ENCODE results near the gene PMM2.

The PMM2 gene

GRCh38 chr16:8851761-8852403, 54.2 kb downstream of the PMM2 start:
- DNase-seq (ENCODE audit: low spot score): no peak

GRCh38 chr16:8852534-8852933, 54.9 kb downstream of the PMM2 start:
- DNase-seq (ENCODE audit: low spot score): no peak

- no peak for DNase-seq (ENCODE audit: low spot score)
Observed at GRCh38 chr16:8853150-8853549, 55.5 kb downstream of the PMM2 start.

DNA sequence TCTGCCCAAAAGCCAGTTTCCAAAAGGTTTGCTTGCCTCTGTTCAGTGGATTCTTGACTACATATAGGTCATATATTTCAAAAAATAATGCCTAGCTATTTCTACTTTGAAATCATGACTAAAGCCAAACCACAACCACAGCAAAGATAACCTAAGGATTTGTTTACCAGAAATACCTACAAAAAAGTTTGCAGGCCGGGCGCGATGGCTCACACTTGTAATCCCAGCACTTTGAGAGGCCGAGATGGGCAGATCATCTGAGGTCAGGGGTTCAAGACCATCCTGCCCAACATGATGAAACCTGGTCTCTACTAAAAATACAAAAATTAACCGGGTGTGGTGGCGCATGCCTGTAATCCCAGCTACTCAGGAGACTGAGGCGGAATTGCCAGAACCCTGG, 56.0 kb downstream of the PMM2 start:
- DNase-seq (ENCODE audit: low spot score): no peak

DNA sequence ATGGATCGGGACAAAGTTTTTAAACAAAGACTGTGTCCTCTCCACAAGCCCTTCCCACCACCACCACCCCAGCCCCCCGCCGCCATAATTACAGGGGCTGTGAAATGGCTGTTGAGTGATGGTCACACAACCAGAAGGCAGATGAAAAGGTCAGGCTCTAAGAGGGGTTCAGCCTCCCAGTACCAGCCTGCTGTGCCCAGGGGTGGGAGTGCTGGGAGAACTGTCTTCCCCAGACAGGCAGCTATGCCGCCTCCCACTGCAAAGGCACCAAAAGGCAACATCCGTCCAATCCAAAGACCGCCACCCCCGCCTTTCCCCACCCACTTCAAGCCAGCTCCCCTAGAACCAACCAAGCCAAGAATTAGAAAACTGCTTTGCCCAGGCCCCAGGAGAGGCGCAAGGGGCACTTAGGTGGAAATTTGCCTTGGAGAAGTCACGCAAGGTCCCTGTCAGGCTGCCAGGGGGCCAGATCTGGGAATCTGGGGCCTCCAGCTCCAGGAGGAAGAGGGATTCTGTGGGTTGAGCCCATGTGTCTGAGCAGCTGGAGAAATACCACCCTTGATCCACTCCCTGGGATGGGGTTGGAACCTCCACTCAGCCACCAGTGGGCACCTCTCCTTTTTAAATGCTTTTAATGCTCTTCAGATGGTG, 56.8 kb downstream of the PMM2 start:
- no peak for DNase-seq (ENCODE audit: low spot score)

- no peak for DNase-seq (ENCODE audit: low spot score)
Observed at GRCh38 chr16:8855051-8855786, 57.6 kb downstream of the PMM2 start.

DNA sequence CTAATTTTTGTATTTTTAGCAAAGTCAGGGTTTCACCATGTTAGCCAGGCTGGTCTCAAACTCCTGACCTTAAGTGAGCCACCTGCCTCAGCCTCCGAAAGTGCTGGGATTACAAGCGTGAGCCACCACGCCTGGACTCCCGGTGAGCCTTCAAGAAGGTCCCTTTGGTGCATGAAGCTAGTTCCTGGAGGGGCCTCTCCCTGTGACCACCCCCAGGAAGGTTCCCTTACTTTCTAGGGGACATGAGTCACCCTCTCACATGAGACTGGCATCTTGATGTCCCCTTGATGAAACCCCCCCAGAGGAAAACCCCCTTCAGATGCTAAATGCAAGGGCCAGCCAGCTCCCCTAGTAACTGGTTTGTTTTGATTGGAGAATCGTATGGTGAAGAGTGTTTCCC, 58.3 kb downstream of the PMM2 start:
- DNase-seq (ENCODE audit: low spot score): no peak

DNA sequence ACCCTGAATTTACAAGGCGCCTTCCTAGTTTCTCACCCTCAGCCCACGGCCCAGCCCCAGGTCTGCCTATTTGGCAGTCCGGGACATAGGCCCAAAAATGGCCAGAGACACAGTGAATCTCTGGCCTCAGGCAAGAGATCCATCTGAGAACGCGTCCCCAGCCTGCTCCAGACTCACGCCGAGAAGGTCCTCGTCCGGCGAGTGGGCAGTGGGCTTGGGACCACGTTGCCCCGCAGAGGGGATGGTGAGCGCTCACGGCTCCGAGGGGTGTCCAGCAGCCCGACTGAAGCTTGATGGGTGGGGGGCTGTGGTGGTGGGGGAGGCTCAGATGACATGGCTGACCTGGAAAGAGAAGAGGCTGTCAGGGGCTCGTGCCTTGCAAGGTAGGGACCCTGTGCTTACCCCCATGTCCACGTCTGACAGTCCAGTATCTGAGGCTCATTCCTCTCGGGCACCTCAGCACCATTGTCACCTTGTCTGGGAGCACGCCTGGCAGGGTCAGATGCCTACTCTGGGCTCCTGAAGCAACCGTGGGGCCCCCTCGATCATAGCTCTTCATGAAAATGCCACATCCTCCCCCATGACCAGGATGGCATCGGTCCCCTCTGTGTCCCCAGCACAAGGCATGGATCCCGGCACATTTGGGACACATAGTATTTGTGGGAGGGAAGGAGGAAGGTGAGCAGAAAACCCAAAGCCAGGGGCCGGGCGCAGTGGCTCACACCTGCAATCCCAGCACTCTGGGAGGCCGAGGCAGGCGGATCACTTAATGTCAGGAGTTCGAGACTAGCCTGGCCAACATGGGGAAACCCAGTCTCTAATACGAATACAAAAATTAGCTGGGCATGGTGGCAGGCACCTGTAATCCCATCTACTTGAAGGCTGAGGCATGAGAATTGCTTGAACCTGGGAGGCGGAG, 61.6 kb downstream of the PMM2 start:
- no peak for DNase-seq (ENCODE audit: low spot score)

DNA sequence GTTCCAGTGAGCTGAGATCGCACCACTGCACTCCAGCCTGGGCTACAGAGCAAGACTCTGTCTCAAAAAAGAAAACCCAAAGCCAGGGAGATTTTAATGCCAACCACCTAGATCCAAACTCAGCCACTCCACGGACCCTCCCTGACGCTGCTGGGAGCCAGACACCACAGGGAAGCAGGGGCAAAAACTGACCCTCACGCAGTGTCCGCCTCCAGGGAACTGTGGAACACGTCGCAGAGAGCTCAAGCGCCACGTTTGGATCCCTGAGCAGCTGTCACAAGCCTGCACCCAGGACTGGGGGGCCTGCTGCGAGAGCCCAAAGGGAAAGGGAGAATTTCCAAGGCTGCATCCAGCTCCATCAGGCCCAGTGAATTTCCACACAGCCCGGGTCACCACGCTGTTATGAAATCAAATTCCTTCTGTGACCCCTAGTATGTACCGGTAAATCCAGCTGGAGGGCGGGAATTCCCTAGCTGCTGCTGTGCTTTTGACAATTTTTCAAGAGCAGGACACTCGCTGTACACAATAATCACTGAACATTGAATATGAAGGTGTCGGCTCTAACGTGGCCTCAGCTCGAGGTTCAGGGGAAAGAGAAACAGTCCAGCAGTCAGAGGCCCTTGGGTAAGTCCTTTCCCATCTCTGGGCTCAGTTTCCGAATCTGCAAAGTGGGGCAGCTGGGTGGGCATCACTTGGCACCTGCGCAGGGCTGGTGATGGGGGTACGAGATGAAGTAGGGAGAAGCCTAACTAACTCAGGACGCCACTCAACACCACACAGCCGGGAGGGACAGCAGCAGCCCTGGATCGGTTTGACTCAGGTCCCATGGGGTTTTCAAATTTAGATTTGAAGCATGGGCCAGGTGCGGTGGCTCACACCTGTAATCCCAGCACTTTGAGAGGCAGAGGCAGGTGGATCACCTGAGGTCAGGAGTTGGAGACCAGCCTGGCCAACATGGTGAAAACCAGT, 62.6 kb downstream of the PMM2 start:
- no peak for DNase-seq (ENCODE audit: low spot score)

DNA sequence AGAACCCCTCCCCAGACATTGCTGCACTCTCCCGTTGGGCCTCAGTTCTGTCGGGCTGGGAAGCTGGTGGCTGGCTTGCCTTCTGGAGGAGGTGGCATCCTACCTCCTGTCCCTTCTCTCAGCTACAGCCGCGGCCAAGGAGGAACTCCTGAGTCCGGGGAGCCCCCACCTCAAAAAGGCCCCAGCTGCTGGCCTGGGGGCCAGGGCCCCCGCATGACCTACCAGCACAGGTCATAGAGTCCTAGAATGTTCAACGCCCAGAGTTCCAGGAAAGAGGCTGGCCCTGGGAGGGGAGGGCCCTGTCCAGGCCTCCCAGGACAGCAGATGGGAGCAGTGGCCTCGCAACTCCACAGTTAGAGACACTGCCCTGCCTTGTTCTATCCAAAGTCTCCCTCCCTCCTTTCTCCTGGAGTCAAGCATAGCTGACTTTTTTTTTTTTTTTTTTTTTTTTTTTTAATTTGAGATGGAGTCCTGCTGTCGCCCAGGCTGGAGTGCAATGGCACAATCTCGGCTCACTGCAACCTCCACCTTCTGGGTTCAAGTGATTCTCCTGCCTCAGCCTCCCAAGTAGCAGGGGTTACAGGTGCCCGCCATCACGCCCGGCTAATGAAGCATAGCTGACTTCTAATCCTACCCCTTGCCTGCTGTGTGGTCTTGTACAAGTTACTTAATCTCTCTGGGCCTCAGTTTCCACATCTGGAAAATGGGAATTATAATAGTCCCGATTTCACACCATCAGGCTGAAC, 64.1 kb downstream of the PMM2 start:
- no peak for DNase-seq (ENCODE audit: low spot score)

DNA sequence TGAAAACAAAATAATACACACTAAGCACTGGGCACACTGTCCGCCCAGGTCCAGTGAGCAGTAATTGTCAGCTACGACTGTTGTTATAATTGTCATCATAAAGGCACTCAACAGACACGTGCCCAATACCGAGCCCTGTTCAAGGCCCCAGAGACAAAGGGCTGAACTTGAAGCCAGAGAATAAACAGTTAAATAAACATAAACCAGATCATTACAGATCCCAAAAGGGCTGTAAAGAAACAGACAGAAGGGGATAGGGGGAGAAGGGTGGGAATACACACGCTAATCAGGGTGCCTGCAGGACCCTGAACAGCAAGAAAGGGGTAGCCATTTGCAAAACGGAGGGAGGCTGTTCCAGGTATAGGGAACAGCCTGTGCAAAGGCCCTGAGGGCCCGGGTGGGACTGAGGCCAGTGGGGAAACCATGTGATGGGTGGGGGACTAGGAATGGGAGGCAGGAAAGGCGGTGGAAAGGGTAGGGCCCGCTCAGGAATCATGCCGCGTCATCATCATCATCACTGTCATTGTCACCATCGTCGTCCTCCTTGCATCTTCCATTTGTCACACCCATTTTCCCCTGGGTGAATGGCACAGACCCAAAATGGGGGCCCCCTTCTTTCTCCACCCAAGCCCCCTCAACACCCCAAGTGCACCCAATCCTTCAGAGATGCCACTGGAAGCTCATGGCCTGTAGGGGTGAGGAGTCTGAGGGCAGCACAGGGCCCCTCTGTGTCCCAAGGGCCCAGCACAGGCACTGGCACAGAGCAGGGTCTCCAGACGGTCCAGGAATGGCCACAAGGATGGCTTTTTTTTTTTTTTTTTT, 64.9 kb downstream of the PMM2 start:
- DNase-seq (ENCODE audit: low spot score): no peak

GRCh38 chr16:8863594-8864424, 66.2 kb downstream of the PMM2 start:
- DNase-seq (ENCODE audit: low spot score): no peak

DNA sequence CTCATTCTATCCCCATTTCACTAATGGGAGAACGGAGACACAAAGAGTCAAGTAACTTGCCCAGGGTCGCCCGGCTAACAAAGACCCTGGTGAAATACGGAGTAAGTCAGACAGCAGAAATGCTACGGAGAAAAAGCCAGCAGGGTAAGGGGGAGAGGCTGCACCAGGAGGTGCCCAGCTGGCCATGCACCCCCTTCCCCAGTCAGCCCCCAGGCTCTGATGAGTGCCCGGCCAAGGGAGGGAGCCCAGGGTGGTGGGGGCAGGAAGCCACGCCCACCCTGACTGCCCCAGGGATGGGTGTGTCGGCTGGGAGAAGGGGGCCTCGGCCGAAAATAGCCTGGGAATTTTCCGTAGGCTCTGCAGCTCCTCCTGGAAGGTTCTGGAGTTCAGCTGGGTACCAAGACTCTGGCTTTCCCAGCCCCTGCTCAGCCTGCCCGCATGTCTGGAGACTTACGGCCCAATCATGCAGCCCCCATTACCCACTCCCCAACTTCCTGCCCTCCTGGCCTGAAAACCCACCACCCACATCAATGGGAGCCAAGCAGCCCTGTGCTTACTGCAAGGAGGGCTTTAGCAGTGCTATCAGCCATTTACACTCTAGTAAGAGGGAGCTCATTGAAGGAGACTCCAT, 67.0 kb downstream of the PMM2 start:
- no peak for DNase-seq (ENCODE audit: low spot score)

- no peak for DNase-seq (ENCODE audit: low spot score)
Observed at GRCh38 chr16:8865145-8865882, 67.7 kb downstream of the PMM2 start.

DNA sequence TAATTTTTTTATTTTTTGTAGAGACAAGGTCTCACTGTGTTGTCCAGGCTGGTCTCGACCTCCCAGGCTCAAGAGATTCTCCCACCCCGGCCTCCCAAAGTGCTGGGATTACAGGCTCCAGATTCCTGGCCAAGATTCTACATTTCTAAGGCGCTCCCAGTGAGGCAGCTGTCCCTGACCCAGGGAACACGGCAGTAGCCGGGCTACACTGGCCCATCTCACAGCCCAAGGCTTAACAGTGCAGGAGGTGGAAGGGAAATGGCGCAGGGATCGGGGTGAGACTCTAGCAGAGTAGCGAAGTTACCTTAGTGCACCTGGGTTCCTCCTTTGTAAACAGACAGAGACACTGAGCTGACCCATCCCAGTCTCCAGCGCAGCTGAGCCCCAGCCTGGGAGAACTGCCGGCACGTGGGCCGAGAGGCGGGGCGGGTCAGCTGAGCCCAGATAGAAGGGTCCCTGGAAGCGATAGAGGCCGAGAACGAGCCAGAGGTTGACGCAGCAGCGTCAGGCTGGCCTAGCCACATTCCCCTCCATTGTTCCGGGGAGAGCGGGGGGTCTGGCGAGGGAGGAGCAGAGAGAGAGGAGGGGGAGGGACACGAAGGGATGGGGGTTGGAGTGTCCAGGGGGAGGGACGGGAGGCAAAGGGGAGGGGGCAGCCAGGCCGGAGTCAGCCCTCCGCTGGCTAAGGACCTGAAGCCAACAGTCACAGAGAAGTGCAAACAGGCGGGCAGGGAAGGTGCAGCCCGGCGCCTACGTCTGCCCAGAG, 68.7 kb downstream of the PMM2 start:
- no peak for DNase-seq (ENCODE audit: low spot score)

GRCh38 chr16:8866884-8867215, 69.2 kb downstream of the PMM2 start:
- DNase-seq (ENCODE audit: low spot score): no peak
